ENCODE measurements around the gene ATRNL1.
"Not testable (repeated sequence)": the region's sequence is repeated elsewhere in the genome, so short reads cannot be mapped to it uniquely, and the experiment has no call there.

The ATRNL1 gene

GRCh38 chr10:115432188-115432819, 339.1 kb downstream of the ATRNL1 start:
- DNase-seq = no peak

GRCh38 chr10:115436999-115437398, 343.8 kb downstream of the ATRNL1 start:
- DNase-seq = no peak

- DNase-seq = no peak
Observed at GRCh38 chr10:115441907-115442545, 348.9 kb downstream of the ATRNL1 start.

GRCh38 chr10:115456812-115457211, 363.6 kb downstream of the ATRNL1 start:
- DNase-seq = no peak

GRCh38 chr10:115483294-115483693, 390.1 kb downstream of the ATRNL1 start:
- no peak for DNase-seq

- no peak for DNase-seq
Observed at GRCh38 chr10:115491526-115492140, 398.5 kb downstream of the ATRNL1 start.

GRCh38 chr10:115503546-115503945, 410.4 kb downstream of the ATRNL1 start:
- DNase-seq = no peak

GRCh38 chr10:115514895-115515294, 421.7 kb downstream of the ATRNL1 start:
- DNase-seq = no peak

- DNase-seq = no peak
Observed at GRCh38 chr10:115525141-115525540, 432.0 kb downstream of the ATRNL1 start.

GRCh38 chr10:115527682-115528081, 434.5 kb downstream of the ATRNL1 start:
- not testable (repeated sequence) for DNase-seq

GRCh38 chr10:115536401-115536800, 443.2 kb downstream of the ATRNL1 start:
- not testable (repeated sequence) for DNase-seq

GRCh38 chr10:115539142-115539762, 446.1 kb downstream of the ATRNL1 start:
- DNase-seq = no peak

- no peak for DNase-seq
Observed at GRCh38 chr10:115555887-115556402, 462.8 kb downstream of the ATRNL1 start.

- no peak for DNase-seq
Observed at GRCh38 chr10:115558252-115558651, 465.1 kb downstream of the ATRNL1 start.

- no peak for DNase-seq
Observed at GRCh38 chr10:115566867-115567266, 473.7 kb downstream of the ATRNL1 start.

GRCh38 chr10:115572740-115573455, 479.7 kb downstream of the ATRNL1 start:
- no peak for DNase-seq

GRCh38 chr10:115580239-115580638, 487.1 kb downstream of the ATRNL1 start:
- DNase-seq = no peak

GRCh38 chr10:115593060-115593459, 499.9 kb downstream of the ATRNL1 start:
- DNase-seq = no peak

GRCh38 chr10:115604627-115605026, 511.5 kb downstream of the ATRNL1 start:
- no peak for DNase-seq

GRCh38 chr10:115606086-115606485, 512.9 kb downstream of the ATRNL1 start:
- no peak for DNase-seq

- no peak for DNase-seq
Observed at GRCh38 chr10:115606741-115607140, 513.6 kb downstream of the ATRNL1 start.

GRCh38 chr10:115624448-115624847, 531.3 kb downstream of the ATRNL1 start:
- DNase-seq = no peak

GRCh38 chr10:115628616-115629015, 535.5 kb downstream of the ATRNL1 start:
- DNase-seq = no peak

All from central memory CD4-positive, alpha-beta T cell (primary cell).